Right lobe of liver (tissue), 6 donors: ENCODE results near the gene PITPNM3. TPM values are rescaled to one million over a fixed set of nuclear protein-coding genes. Genes with fewer than 3 reads are reported as not detected.
A peak's percentile ranks its signal among the peaks of the same experiment; 100 is the strongest.

Experiments
- ATAC-seq, 4 donors: fragments of 200-7000 bp; cut with Tn5 transposase; one replicate each; pipeline ENCODE4 v1.9.1; 2020; ENCODE audit warnings: mild to moderate bottlenecking in 4 of 4, moderate library complexity in 4 of 4
- DNase-seq, 3 donors: peaks; one replicate each; pipeline ENCODE4 v3.0.0-alpha.2; 2020
- H3K27ac ChIP-seq, 3 donors: fragments of 200-600 bp; one replicate each; pipeline ENCODE4 v1.8.0; 2022
- H3K27me3 ChIP-seq, 2 donors: fragments of 200-600 bp; one replicate each; pipeline ENCODE4 v1.8.0; 2022
- H3K36me3 ChIP-seq, 4 donors: fragments of 200-600 bp; sonication (generic) in 1 of 4; one replicate each; pipeline versions ENCODE4 v1.5.1 to v1.8.0; 2017 to 2022; ENCODE audit warnings: control low read depth in 1 of 4
- H3K4me1 ChIP-seq, 4 donors: fragments of 200-600 bp; sonication (generic) in 1 of 4; one replicate each; pipeline versions ENCODE4 v1.5.1 to v1.8.0; 2017 to 2022; ENCODE audit warnings: control low read depth in 1 of 4
- H3K4me3 ChIP-seq, 3 donors: fragments of 200-600 bp; one replicate each; pipeline ENCODE4 v1.8.0; 2022
- H3K9me3 ChIP-seq, 4 donors: fragments of 200-600 bp; sonication (generic) in 1 of 4; one replicate each; pipeline versions ENCODE4 v1.5.1 to v1.8.0; 2017 to 2022; ENCODE audit warnings: control low read depth in 1 of 4
- POLR2A ChIP-seq: fragments of 450-650 bp; IDR thresholded peaks from one replicate; pipeline ENCODE4 v1.6.1; 2017; ENCODE audit warnings: antibody characterized with exemption, mild to moderate bottlenecking
- WGBS: methylation state at CpG from one replicate; pipeline ENCODE4 v1.1.6; 2018; ENCODE audit warnings: low coverage, low lambda C conversion rate; ENCODE audit not compliant: insufficient coverage; ENCODE audit errors: missing lambda C conversion rate; 5-methylcytosine and 5-hydroxymethylcytosine counted together
- intact Hi-C, 2 donors: fragments of 100-400 bp; cut with DNase I; formaldehyde crosslinking; loops; one replicate each; pipeline versions ENCODE4 v1.11.2 to v1.14.1; 2022
- total RNA-seq, 6 experiments: library from RNA; depleted of rRNA in 2 of 6; stranded (reverse); fragments of >200 nt in 2 of 6; fragmentation: NEBNext Ultra II Directional in 3 of 6; extraction: Animal tissue kit (Norgen Biotek cat#: 25700) in 3 of 6; gene quantifications; one replicate each; pipeline versions ENCODE4 v1.1.0 to v1.2.4, GENCODE V29; 2016 to 2023
- TF ChIP-seq, protein P1 (sequence below), 4 donors: fragments of 200-600 bp in 3 of 4; fragments of 450-650 bp in 1 of 4; IDR thresholded peaks; one replicate each; pipeline versions ENCODE4 v1.5.1 to v1.8.0; 2016 to 2022; ENCODE audit warnings: antibody characterized with exemption in 4 of 4, mild to moderate bottlenecking in 2 of 4
- donor health status: DM: no; HTN: yes; CAD: no.
- donor health status: DM: no; HTN: no; CAD: no.
- donor health status: DM: no; HTN: no; CAD: no.
- donor health status: DM: no; HTN: yes; CAD: no.
- donor health status: DM: no; HTN: yes; CAD: no.

The PITPNM3 gene
- total RNA-seq, 6 experiments from 2014 or later: 0.91 to 3.8 (median 1.2) TPM

DNA sequence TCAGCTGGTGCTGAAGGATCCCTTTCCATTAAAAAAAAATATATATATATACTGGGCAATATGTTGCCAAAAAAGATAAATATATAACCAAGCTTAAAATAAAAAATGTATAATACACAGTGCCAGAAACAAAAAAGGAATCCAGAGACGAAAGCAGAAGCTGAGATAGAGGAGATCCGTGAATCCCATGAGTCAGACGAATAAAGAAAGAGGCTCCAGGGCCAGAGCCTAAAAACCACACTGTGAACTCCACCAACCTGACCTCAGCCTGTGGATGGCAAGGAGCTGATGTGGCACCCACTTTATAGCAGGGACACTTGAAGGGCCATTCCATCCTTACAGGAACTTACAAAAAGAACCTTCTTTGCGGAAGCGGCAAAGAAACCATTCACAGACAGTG lies 34.8 kb downstream of the PITPNM3 start:
- intact Hi-C loops: no loop called here
- Histone ChIP-seq H3K27ac (no peak overlapping the region), H3K27me3 (no peaks in the 10 kb centered on the region), H3K9me3 (no peaks in the 10 kb centered on the region), H3K4me3 (no peak overlapping the region), H3K4me1 (no peaks in the 10 kb centered on the region), H3K36me3 (no peaks in the 10 kb centered on the region)
- DNase-seq (peak in 1 of 3 donors; percentile 12), ATAC-seq (no peak)
- TF ChIP-seq POLR2A: no peak
- TF ChIP-seq, protein P1, sequence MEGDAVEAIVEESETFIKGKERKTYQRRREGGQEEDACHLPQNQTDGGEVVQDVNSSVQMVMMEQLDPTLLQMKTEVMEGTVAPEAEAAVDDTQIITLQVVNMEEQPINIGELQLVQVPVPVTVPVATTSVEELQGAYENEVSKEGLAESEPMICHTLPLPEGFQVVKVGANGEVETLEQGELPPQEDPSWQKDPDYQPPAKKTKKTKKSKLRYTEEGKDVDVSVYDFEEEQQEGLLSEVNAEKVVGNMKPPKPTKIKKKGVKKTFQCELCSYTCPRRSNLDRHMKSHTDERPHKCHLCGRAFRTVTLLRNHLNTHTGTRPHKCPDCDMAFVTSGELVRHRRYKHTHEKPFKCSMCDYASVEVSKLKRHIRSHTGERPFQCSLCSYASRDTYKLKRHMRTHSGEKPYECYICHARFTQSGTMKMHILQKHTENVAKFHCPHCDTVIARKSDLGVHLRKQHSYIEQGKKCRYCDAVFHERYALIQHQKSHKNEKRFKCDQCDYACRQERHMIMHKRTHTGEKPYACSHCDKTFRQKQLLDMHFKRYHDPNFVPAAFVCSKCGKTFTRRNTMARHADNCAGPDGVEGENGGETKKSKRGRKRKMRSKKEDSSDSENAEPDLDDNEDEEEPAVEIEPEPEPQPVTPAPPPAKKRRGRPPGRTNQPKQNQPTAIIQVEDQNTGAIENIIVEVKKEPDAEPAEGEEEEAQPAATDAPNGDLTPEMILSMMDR (IDR thresholded peaks at IDR 0.05): no peak
- 92% methylated on average over 5 of the region's 5 CpGs for WGBS

DNA sequence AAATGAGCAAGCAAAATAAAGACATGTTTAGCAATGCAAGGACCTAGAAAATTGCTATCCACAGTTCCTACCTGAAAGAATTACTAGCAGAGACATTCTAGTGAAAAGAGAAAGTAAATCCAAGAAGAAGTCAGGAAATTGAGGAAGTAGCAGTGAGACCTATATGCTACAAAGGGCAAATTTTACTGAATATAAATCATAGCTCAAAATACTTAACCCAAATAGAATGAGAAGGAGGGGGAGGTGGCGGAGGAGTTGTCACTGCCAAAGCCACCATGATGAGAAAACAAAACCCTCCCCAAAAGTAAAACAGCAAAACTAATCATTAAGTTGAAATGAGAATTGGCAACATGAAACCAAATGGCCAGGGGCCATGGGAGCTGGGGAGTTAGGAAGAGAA lies 39.3 kb downstream of the PITPNM3 start:
- Histone ChIP-seq H3K4me1 (no peaks in the 10 kb centered on the region), H3K27ac (no peak overlapping the region), H3K4me3 (no peak overlapping the region), H3K27me3 (no peaks in the 10 kb centered on the region), H3K9me3 (no peaks in the 10 kb centered on the region), H3K36me3 (no peaks in the 10 kb centered on the region)
- ATAC-seq: no peak
- TF ChIP-seq, protein P1 (IDR thresholded peaks at IDR 0.05): no peak
- TF ChIP-seq POLR2A: no peak
- intact Hi-C loops: no loop called here
- no peak for DNase-seq
- WGBS: 67% methylated on average over 1 of the region's 1 CpG

DNA sequence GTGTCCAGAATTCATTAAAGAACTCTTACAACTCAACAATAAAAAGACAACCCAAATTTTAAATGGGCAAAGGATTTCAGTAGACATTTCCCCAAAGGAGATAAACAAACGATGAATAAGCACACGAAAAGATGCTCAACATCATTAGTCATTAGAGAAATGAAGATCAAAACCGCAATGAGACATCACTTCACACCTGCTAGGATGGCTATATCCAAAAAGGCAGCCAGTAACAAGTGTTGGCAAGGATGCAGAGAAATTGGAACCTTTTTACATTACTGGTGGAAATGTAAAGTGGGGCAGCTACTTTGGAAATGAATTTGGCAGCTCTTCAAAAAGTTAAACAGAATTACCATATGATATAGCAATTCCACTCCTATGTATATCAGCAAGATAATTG lies 42.0 kb downstream of the PITPNM3 start:
- TF ChIP-seq, protein P1 (IDR thresholded peaks at IDR 0.05): no peak
- TF ChIP-seq POLR2A: no peak
- no peaks in the 10 kb centered on the region for H3K4me1 ChIP-seq
- H3K27ac ChIP-seq: no peak overlapping the region
- intact Hi-C loops: no loop called here
- DNase-seq (no peak), ATAC-seq (no peak)
- H3K27me3 ChIP-seq: no peaks in the 10 kb centered on the region
- no peaks in the 10 kb centered on the region for H3K9me3 ChIP-seq
- no peak overlapping the region for H3K4me3 ChIP-seq
- 75% methylated on average over 3 of the region's 3 CpGs for WGBS
- H3K36me3 ChIP-seq: no peaks in the 10 kb centered on the region

GRCh38 chr17:6512552-6512951 lies 43.8 kb downstream of the PITPNM3 start:
- H3K36me3 ChIP-seq: no peaks in the 10 kb centered on the region
- no peak overlapping the region for H3K27ac ChIP-seq
- intact Hi-C loops: no loop called here
- H3K4me1 ChIP-seq: no peaks in the 10 kb centered on the region
- H3K4me3 ChIP-seq: no peak overlapping the region
- WGBS: 25% methylated on average over 2 of the region's 2 CpGs
- DNase-seq (no peak), ATAC-seq (peak in 2 of 4 donors; percentile 48 to 68)
- H3K9me3 ChIP-seq: no peaks in the 10 kb centered on the region
- TF ChIP-seq, protein P1 (IDR thresholded peaks at IDR 0.05): no peak
- TF ChIP-seq POLR2A: no peak
- H3K27me3 ChIP-seq: no peaks in the 10 kb centered on the region
